ENCODE measurements around the gene DAW1. TPM values are rescaled to one million over a fixed set of nuclear protein-coding genes. Genes with fewer than 3 reads are reported as not detected.

The DAW1 gene
- total RNA-seq, 1 experiment from 2014 or later: 0.63 TPM

DNA sequence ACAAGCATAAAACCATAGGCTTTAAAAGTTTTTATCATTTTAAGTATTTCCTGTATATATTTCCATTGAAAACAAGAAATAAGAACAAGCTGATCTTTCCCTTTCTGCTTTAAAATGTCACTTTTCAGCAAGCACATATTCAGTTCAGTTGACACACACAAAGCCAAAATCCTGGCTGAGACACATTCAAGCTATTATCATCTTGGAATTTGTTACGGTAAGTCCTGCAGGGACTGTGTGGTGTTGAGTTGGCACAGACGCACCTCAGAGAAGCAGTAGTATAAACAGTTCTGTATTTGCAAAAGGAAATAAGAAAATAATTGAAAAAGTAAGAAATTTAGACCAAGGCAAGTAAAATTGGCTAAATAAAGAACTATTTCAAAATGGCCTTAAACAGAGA lies 10.4 kb upstream of the DAW1 start:
- DNase-seq (ENCODE audit: low read depth): no peak

DNA sequence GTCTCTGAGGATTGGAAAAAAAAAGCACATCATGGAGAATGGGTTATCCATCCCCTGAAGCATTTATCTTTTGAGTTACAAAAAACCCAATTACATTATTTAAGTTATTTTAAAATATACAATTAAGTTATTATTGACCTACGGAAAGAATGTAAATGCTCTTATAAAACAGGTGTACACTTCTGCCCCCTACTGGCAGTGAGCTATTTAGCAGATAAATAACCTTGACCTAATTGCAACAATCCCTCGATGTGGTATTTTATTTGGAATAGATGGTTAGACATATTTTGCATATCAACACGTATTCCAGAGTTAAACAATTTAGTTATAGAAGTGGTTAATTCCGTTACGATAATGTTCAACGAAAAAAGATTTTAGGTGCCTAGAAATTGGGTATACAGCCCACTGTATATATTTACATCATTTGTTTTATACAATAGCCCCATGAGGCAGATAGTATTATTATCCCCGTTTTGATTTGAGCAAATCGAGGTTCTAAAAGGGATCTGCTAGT lies 9.1 kb upstream of the DAW1 start:
- DNase-seq (ENCODE audit: low read depth): peak; percentile 47

- peak; percentile 83 for DNase-seq (ENCODE audit: low read depth)
These were observed 8.5 kb upstream of the DAW1 start for GRCh38 chr2:227862741-227863588.

DNA sequence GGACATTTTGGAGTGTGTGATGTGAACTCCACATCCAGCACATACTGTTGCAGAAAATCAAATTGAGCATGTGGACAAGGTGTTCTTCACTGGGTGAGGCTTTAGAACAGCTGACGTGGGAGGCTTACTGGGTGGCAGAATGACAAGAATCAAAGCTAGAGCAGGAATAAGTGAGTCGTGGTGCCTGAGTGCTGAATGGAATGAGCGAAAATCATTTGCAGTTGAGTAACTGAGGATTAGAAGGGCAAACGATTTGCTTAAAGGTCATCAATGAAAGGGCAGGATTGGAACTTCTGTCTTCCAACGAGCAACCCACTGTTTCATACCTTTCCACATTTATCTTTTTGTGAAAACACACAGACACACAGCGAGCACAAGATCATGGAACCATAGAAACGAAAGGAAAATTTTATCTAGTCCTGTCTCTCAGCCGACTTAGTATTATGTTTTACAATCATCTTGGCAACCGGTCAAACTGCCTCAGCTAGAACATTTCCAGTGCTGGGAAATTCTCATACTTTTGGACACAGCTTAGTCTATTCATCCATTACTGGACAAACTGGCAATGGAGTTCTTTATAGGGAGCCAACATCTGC lies 7.2 kb upstream of the DAW1 start:
- no peak for DNase-seq (ENCODE audit: low read depth)

DNA sequence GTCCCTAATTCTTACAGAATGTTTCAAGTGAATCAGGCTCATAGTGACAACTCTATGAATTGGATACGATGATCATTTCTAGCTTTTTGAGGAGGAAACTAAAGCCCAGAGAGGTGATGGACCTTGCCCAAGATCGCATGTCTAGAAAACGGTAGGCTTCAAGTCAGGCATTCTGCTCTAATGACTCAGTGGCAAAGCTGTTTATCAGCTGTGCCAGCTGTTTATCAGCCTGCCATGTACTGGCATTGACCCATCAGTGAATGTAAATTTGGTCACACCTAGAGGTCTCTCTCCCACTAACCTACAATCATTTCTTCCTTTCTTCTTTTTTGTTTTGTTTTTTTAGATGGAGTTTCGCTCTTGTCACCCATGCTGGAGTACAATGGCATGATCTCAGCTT lies 6.1 kb upstream of the DAW1 start:
- no peak for DNase-seq (ENCODE audit: low read depth)

GRCh38 chr2:227867386-227867785 lies 4.0 kb upstream of the DAW1 start:
- no peak for DNase-seq (ENCODE audit: low read depth)

DNA sequence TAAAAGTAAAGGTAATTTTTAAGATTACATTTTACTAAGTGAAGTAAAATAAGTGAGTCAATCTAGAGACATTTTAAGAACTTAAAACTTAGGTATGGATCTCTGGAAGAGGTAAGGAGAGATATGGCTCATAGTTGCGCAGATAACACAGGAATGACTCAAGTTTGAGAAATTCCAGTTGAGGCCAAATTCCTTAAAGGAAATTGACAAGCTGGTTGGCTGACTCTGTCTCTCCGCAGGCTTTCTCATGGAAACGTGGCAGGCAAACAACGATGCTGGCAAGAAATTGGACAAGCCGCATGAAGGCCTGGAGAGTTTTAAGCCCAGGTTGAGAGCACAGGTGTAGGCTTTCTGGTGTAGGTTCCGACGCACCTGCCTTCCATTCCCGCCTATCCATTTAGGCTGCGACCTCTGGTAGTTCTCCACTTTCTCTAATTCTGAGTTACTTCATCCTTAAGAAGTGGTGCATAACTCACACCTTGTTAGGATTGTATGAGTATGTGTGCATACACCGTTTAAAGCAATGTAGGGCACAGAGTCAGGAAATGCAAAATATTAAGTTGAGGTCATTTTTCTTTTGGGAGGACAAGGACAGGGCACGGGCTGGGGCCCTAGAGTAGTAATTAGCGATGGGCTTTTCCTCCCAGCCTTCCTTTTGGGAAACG lies 589 bp upstream of the DAW1 start:
- DNase-seq (ENCODE audit: low read depth): peak; percentile 66

DNA sequence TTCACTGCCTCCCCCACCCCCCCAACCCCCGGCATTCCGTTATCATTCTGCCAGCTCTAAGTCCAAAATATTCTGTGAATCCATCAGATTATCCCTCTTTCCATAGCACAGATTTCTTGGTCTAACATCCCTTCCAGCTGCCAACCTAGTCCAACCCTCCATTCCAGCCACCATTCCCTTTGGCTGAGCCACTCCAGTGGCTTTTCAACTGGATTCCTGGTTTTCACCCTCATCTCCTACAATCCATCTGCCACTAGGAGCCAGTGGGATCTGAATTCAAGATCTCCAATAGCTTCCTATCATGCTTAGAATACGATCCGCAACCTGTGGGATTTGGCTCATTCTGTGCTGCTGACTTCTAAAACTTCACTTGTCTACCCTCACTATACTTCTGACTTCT lies 1.2 kb downstream of the DAW1 start:
- DNase-seq (ENCODE audit: low read depth): no peak

DNA sequence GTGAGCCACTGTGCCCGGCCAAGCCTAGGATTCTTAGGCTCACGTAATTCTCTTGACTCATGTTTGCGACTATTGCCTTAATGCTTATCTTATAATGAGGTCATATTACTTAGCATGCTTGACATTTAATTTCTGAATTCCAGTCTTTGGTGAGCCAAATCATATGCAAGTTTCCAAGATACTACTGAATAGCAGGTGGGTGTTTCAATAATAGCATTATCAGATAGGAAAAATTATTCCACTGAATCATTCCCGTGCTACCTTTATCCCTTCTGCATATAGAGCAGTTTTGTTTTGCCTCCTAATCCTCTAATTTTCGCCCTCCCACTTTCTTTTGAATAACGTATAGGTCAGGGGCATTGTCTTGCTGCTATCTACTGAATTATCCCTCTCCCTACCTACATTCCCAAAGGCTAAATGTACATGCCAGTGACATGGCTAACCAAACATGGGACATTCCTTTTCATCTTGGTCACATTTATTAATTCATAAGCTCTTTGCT lies 4.9 kb downstream of the DAW1 start:
- DNase-seq (ENCODE audit: low read depth): no peak

- DNase-seq (ENCODE audit: low read depth): no peak
These were observed 6.2 kb downstream of the DAW1 start for GRCh38 chr2:227877421-227878310.

GRCh38 chr2:227880460-227880859 lies 9.0 kb downstream of the DAW1 start:
- DNase-seq (ENCODE audit: low read depth): no peak

DNA sequence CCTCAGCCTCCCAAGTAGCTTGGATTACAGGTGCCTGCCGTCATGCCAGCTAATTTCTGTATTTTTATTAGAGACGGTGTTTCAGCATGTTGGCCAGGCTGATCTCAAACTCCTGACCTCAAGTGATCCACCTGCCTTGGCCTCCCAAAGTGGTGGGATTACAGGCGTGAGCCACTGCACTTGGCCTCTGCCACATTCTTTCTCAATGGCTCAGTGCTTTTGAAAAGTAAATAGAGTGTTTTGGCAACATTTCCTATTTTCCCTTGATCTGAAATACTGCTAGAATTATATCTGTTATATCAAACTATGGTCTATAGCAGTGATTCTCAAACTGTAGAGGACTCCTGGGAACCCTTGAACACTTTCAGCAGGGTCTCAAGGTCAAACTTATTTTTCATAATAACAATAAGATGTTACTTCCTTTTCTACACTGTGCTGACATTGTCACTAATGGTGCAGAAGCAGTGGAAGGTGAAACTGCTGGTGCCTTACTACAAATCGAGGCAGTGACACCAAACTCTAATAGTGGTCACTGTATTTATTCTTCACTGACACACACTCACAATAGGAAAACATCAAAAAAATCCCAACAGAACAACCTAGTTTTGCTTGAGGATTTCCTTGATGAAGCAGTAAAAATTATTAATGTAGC lies 10.6 kb downstream of the DAW1 start:
- DNase-seq (ENCODE audit: low read depth): no peak

GRCh38 chr2:227884511-227884947 lies 13.1 kb downstream of the DAW1 start:
- DNase-seq (ENCODE audit: low read depth): peak; percentile 76

- no peak for DNase-seq (ENCODE audit: low read depth)
These were observed 14.7 kb downstream of the DAW1 start for GRCh38 chr2:227886149-227886548.

- DNase-seq (ENCODE audit: low read depth): no peak
These were observed 16.9 kb downstream of the DAW1 start for GRCh38 chr2:227888289-227888688.

- no peak for DNase-seq (ENCODE audit: low read depth)
These were observed 17.9 kb downstream of the DAW1 start for GRCh38 chr2:227889336-227889735.

DNA sequence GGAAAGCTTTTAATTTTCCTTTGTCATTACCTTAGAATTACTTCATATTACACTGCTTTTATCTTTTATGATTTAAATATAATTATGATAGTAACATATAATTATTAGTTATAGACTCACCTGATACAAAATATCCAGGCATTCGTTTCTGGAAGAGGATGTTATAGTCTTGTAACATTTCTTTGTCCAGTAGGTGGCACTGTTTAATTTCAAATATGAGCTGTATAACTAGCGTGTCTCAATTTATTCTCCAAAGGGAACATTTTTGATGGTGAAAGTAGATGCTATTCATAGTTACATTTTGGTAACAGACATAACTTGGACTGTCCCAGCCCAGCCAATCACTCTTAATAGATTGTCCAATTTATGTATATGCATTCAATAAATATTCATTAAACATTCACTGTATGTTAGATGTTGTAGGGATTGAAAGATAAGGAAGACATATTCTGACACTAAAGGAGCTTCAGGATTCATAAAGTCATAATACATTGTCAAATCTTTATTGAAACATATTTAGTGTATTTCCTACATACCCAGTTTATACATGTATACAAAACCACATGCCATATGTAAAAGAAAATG lies 19.2 kb downstream of the DAW1 start:
- DNase-seq (ENCODE audit: low read depth): peak; percentile 17

DNA sequence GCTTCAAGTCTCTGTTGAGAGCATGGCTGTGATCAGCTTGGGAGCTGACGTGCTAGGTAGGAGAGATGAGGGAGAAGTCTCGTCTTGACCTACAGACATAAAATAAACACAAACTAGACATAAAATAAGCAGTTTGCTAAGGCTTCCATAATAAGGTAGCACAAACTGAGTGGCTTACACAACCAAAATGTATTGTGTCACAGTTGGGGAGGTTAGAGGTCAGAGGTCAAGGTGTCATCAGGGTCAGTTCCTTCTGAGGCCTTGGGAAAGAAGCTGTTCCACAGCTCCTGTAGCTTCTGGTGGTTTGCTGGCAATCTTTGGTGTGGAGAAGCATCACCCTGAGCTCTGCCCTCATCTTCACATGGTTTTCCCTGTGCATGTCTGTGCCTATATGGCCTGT lies 20.2 kb downstream of the DAW1 start:
- no peak for DNase-seq (ENCODE audit: low read depth)

DNA sequence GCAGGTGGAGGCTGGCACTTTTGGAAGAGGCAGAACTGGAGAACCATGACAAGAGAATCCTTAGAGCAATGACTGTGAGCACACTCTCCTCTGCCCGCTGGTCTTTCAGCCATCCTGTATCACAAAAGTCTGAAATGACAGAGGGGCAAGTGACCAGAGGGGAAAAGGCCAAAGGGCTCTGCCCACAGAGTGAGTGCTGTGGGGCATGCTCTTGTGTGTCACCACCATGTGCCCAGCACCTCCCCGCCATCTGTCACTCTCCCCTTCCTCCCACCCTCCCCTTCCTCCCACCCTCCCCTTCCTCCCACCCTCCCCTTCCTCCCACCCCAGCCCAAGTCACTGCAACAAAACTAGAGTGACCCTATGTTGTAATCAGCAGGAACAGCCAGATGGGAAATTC lies 31.9 kb downstream of the DAW1 start:
- no peak for DNase-seq (ENCODE audit: low read depth)

GRCh38 chr2:227906991-227907390 lies 35.6 kb downstream of the DAW1 start:
- no peak for DNase-seq (ENCODE audit: low read depth)
